ENCODE results near the gene COG3. TPM values are rescaled to one million over a fixed set of nuclear protein-coding genes. Genes with fewer than 3 reads are reported as not detected.

COG3 gene
- total RNA-seq, 1 donor from 2014 or later = 19.1 TPM

- Mint-ChIP-seq H3K4me1 (no peaks in the 10 kb centered on the region), H3K27ac (ENCODE audit: unreplicated experiment) (no peak overlapping the region), H3K27me3 (ENCODE audit: low read depth) (no peaks in the 10 kb centered on the region), H3K36me3 (ENCODE audit: low read depth) (peaks cover 3% of the 10 kb centered on the region), H3K4me3 (no peak overlapping the region), H3K9me3 (peaks cover 14% of the 10 kb centered on the region)
- no peak for DNase-seq (ENCODE audit: low read depth, low spot score)
- TF ChIP-seq CTCF (conservative IDR thresholded peaks at IDR 0.05) = no peak
Observed at GRCh38 chr13:45564133-45564776, 99.5 kb downstream of the COG3 start.

GRCh38 chr13:45565331-45565730 lies 100.6 kb downstream of the COG3 start:
- no peak for TF ChIP-seq CTCF (conservative IDR thresholded peaks at IDR 0.05)
- no peak for DNase-seq (ENCODE audit: low read depth, low spot score)
- Mint-ChIP-seq H3K4me3 (no peak overlapping the region), H3K27me3 (ENCODE audit: low read depth) (no peaks in the 10 kb centered on the region), H3K27ac (ENCODE audit: unreplicated experiment) (no peak overlapping the region), H3K4me1 (no peaks in the 10 kb centered on the region), H3K9me3 (peaks cover 14% of the 10 kb centered on the region), H3K36me3 (ENCODE audit: low read depth) (peaks cover 3% of the 10 kb centered on the region)

GRCh38 chr13:45575146-45575829 lies 110.5 kb downstream of the COG3 start:
- no peaks in the 10 kb centered on the region for H3K9me3 Mint-ChIP-seq
- no peak for TF ChIP-seq CTCF (conservative IDR thresholded peaks at IDR 0.05)
- no peak overlapping the region for H3K4me3 Mint-ChIP-seq
- peaks cover 2% of the 10 kb centered on the region for H3K36me3 Mint-ChIP-seq (ENCODE audit: low read depth)
- H3K4me1 Mint-ChIP-seq = no peaks in the 10 kb centered on the region
- no peaks in the 10 kb centered on the region for H3K27me3 Mint-ChIP-seq (ENCODE audit: low read depth)
- H3K27ac Mint-ChIP-seq (ENCODE audit: unreplicated experiment) = peak overlapping the region; percentile 28
- no peak for DNase-seq (ENCODE audit: low read depth, low spot score)

- Mint-ChIP-seq H3K27ac (ENCODE audit: unreplicated experiment) (no peak overlapping the region), H3K4me3 (no peak overlapping the region), H3K9me3 (no peaks in the 10 kb centered on the region), H3K27me3 (ENCODE audit: low read depth) (no peaks in the 10 kb centered on the region), H3K36me3 (ENCODE audit: low read depth) (no peaks in the 10 kb centered on the region), H3K4me1 (no peaks in the 10 kb centered on the region)
- DNase-seq (ENCODE audit: low read depth, low spot score) = no peak
- TF ChIP-seq CTCF (conservative IDR thresholded peaks at IDR 0.05) = no peak
Observed at GRCh38 chr13:45575830-45576180, 111.1 kb downstream of the COG3 start.

GRCh38 chr13:45576466-45576865 lies 111.7 kb downstream of the COG3 start:
- DNase-seq (ENCODE audit: low read depth, low spot score) = no peak
- TF ChIP-seq CTCF (conservative IDR thresholded peaks at IDR 0.05) = no peak
- Mint-ChIP-seq H3K27me3 (ENCODE audit: low read depth) (no peaks in the 10 kb centered on the region), H3K9me3 (no peaks in the 10 kb centered on the region), H3K4me1 (no peaks in the 10 kb centered on the region), H3K27ac (ENCODE audit: unreplicated experiment) (no peak overlapping the region), H3K36me3 (ENCODE audit: low read depth) (no peaks in the 10 kb centered on the region), H3K4me3 (no peak overlapping the region)

Measured in neural crest cell (in vitro differentiated cells).